MG63 (cell line): Measurements from ENCODE around the gene ZNF829. TPM values are rescaled to one million over a fixed set of nuclear protein-coding genes. Genes with fewer than 3 reads are reported as not detected.

Experiments used
- DNase-seq: peaks from one replicate; pipeline ENCODE4 v3.0.0-alpha.2; 2020
- H3K27me3 ChIP-seq: fragments of 250-450 bp; sonication (Bioruptor Pico); 2 replicates; pipeline ENCODE4 v1.5.1; 2020; ENCODE audit warnings: mild to moderate bottlenecking, moderate library complexity
- H3K36me3 ChIP-seq: fragments of 250-450 bp; sonication (Bioruptor Pico); 2 replicates; pipeline ENCODE4 v1.5.1; 2020; ENCODE audit warnings: mild to moderate bottlenecking, moderate library complexity
- H3K4me3 ChIP-seq: fragments of 250-450 bp; sonication (Bioruptor Pico); 2 replicates; pipeline ENCODE4 v1.5.1; 2020; ENCODE audit warnings: mild to moderate bottlenecking, moderate library complexity
- H3K9me3 ChIP-seq: fragments of 250-450 bp; sonication (Bioruptor Pico); 2 replicates; pipeline ENCODE4 v1.5.1; 2020; ENCODE audit warnings: mild to moderate bottlenecking, moderate library complexity
- total RNA-seq: library from RNA; depleted of rRNA; stranded (reverse); fragments of >200 nt; shearing (Covaris generic); gene quantifications from 2 replicates; pipeline ENCODE4 v1.2.3, GENCODE V29; 2014; ENCODE audit warnings: low replicate concordance; rRNA removed

Gene ZNF829
- total RNA-seq, 1 experiment from 2014 or later: 0.03 TPM

DNA sequence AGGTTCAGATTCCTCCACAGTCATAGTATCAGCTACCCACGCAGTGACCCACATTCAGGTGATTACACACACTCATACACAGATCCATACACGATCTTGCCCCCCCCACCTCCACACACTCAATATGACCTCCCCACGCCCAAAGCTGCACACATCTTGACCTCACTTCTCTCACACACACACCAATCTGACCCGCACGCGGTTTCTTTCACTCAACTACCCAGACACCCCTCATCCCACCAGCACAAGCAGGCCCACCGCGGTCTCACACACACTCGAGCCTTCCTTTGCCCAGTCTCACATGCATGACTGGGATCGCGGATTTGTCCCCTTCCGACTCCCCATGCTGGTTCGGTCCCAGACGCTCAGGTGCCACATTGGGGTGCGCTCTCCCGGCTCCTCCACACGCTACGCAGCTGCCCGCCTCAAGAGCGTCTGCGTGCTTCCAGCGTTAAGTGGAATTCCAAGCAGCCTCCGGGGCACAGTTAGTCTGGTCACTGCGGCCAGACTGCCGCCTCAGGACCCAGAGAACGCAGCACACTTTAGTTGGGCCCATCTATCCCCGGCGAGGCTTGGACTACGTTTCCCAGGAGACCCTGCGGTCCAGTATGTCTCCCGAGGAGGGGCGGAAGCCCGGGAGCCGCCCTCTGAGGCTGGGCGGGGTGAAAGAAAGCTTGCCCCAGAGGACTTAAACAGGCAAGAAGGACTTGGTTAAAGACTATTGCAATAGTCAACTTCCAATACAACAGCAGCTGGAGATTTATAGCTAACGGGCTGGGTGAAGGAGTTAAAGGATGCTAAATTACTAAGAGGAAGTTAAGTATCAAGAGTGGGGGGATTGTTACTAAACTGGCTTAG is 66.2 kb downstream of the ZNF829 start:
- Histone ChIP-seq H3K27me3 (no peaks in the 10 kb centered on the region), H3K36me3 (no peaks in the 10 kb centered on the region), H3K9me3 (peaks cover 13% of the 10 kb centered on the region), H3K4me3 (peak overlapping the region; percentile 43)
- DNase-seq: peak; percentile 35

DNA sequence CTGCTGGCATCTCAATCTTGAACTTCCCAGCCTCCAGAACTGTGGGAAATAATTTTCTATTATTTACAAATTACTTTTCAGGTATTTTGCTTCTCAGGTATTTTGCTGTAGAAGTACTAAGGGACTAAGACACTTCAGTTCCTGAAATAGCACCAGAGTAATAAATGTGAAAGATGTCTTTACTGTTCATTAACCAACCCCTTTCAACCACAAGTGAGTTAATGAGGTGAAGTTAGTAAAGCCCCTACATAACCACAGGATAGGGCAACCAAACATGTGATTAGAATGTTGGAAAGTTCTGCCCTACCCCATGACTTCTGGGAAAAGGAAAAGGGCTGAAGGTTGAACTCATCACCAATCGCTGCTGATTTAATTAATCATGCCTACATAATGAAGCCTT is 68.1 kb downstream of the ZNF829 start:
- H3K36me3 ChIP-seq: no peaks in the 10 kb centered on the region
- H3K4me3 ChIP-seq: no peak overlapping the region
- peaks cover 12% of the 10 kb centered on the region for H3K9me3 ChIP-seq
- H3K27me3 ChIP-seq: no peaks in the 10 kb centered on the region
- DNase-seq: no peak

DNA sequence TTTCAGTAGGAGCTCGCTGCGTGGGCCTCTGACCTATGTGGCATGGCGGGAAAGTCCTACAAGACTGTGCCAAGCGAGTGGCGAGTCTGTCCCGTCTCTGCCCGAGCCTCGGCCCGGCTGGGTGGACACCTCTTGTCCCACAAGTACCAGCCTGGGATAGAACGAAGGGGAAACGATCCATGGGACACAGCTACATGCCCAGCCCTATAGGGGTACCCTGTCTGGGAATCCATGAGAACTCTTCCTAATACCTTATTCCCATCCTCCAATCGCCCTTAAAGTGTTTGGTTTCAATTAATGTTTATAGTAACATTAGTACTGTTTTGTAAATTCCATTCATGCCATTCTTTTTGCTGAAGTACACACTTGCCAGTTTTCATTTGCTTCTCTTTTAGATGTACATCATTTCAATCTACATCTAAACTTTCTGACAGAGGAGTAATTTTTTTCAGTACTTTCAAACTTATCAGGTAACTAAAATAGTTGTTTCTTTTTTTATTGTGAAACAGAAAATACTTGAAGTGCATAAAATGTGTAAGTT is 77.2 kb downstream of the ZNF829 start:
- Histone ChIP-seq H3K36me3 (no peaks in the 10 kb centered on the region), H3K27me3 (no peaks in the 10 kb centered on the region), H3K4me3 (peak overlapping the region; percentile 56), H3K9me3 (peaks cover 26% of the 10 kb centered on the region)
- DNase-seq: no peak

Other genes with a start within 250 kb of the ZNF829 start
- gene ZNF461, start 249.5 kb downstream of the ZNF829 start, total RNA-seq: 1.3 and 52.2 TPM in 2 replicates
- gene ZNF567, start 228.7 kb downstream of the ZNF829 start, total RNA-seq: 1.8 and 5.6 TPM in 2 replicates
- gene ZNF850, start 143.5 kb downstream of the ZNF829 start, total RNA-seq: 0.20 TPM in 2 replicates
- gene ZNF790, start 77.9 kb downstream of the ZNF829 start, total RNA-seq: 0.20 and 0.36 TPM in 2 replicates
- not detected in 2 replicates for gene ZNF345, start 65.4 kb downstream of the ZNF829 start, total RNA-seq
- 0.63 TPM in 1 of 2 replicates, not detected in the other for gene ZNF568, start within 50 bp of the ZNF829 start, total RNA-seq
- gene ZNF420, start 162.1 kb upstream of the ZNF829 start, total RNA-seq: 2.9 and 6.0 TPM in 2 replicates